H1 (cell line): ENCODE measurements around the gene SOX6. TPM values are rescaled to one million over a fixed set of nuclear protein-coding genes. Genes with fewer than 3 reads are reported as not detected.

Source experiments
- CTCF ChIA-PET: fragments of 300-600 bp; sonication (Branson Sonifier 250); formaldehyde crosslinking; loops from one replicate; lab custom pipeline; 2021; ENCODE audit not compliant: partially characterized antibody; lab: Charles Lee
- POLR2A ChIA-PET: fragments of 300-600 bp; sonication (Branson Sonifier 250); formaldehyde crosslinking; loops from one replicate; lab custom pipeline; 2021; ENCODE audit warnings: inconsistent platforms; ENCODE audit not compliant: partially characterized antibody; lab: Charles Lee
- DNase-seq, 2 experiments: peaks; one replicate each; pipeline versions ENCODE4 v3.0.0 to v3.0.0-alpha.2; 2010 to 2022; ENCODE audit warnings: low spot score in 2 of 2, low read depth in 1 of 2, mixed read lengths in 1 of 2
- FAIRE-seq: peaks from 2 replicates; lab custom pipeline; 2011; peaks lifted over from hg19 to GRCh38; lab: Jason Lieb, UNC
- H2AFZ ChIP-seq: 2 replicates; pipeline ENCODE4 v1.8.1; 2012; ENCODE audit warnings: low read length, inconsistent platforms
- H2AK5ac ChIP-seq: 2 replicates; pipeline ENCODE4 v1.6.1; 2013; ENCODE audit warnings: low read depth, low read length
- H2BK120ac ChIP-seq: replicated peaks from 2 replicates; pipeline ENCODE3; 2013; ENCODE audit warnings: low read depth, low read length, inconsistent platforms
- H2BK12ac ChIP-seq: 2 replicates; pipeline ENCODE4 v1.6.1; 2013; ENCODE audit warnings: low read depth, low read length
- H2BK15ac ChIP-seq: 2 replicates; pipeline ENCODE4 v1.6.1; 2013; ENCODE audit warnings: low read length
- H2BK20ac ChIP-seq: 2 replicates; pipeline ENCODE4 v1.6.1; 2013; ENCODE audit warnings: low read length
- H2BK5ac ChIP-seq: 2 replicates; pipeline ENCODE4 v1.6.1; 2013; ENCODE audit warnings: low read depth, low read length
- H3K14ac ChIP-seq: 2 replicates; pipeline ENCODE4 v1.6.1; 2013; ENCODE audit warnings: inconsistent platforms; ENCODE audit not compliant: insufficient read length
- H3K18ac ChIP-seq: 2 replicates; pipeline ENCODE4 v1.6.1; 2013; ENCODE audit warnings: low read length; ENCODE audit errors: extremely low read depth
- H3K23ac ChIP-seq: 2 replicates; pipeline ENCODE4 v1.6.1; 2013; ENCODE audit warnings: inconsistent platforms; ENCODE audit not compliant: insufficient read length
- H3K23me2 ChIP-seq: 2 replicates; pipeline ENCODE4 v1.6.1; 2013; ENCODE audit warnings: low read depth, low read length
- H3K27ac ChIP-seq: 2 replicates; pipeline ENCODE4 v1.6.1; 2011; ENCODE audit warnings: low read depth, low read length, inconsistent platforms
- H3K27me3 ChIP-seq, 4 experiments: replicated peaks in 1 of 4; 1 replicate in 1 of 4; 2 replicates in 3 of 4; pipeline versions ENCODE4 v1.6.1 to v1.8.1; 2011 to 2013; ENCODE audit warnings: low read length in 3 of 4, mild to moderate bottlenecking in 3 of 4, inconsistent platforms in 2 of 4, mixed read lengths in 2 of 4, moderate library complexity in 1 of 4; ENCODE audit not compliant: control insufficient read depth in 3 of 4, insufficient read depth in 3 of 4; ENCODE audit errors: extremely low read depth in 1 of 4
- H3K36me3 ChIP-seq, 4 experiments: 2 replicates each; pipeline versions ENCODE4 v1.6.1 to v1.8.1; 2011 to 2013; ENCODE audit warnings: mild to moderate bottlenecking in 4 of 4, low read length in 3 of 4, moderate library complexity in 2 of 4, control low read depth in 1 of 4, inconsistent platforms in 1 of 4; ENCODE audit not compliant: insufficient read depth in 4 of 4, control insufficient read depth in 2 of 4
- H3K4ac ChIP-seq: replicated peaks from 2 replicates; pipeline ENCODE3; 2013; ENCODE audit warnings: low read length, low read depth, mixed read lengths, inconsistent platforms; ENCODE audit not compliant: insufficient read length
- H3K4me1 ChIP-seq, 4 experiments: replicated peaks in 1 of 4; 1 replicate in 1 of 4; 2 replicates in 3 of 4; pipeline versions ENCODE4 v1.6.1 to v1.8.1; 2011 to 2013; ENCODE audit warnings: low read length in 3 of 4, inconsistent platforms in 2 of 4, mixed read lengths in 1 of 4; ENCODE audit not compliant: insufficient read depth in 4 of 4, control insufficient read depth in 3 of 4
- H3K4me2 ChIP-seq, 2 experiments: 2 replicates each; pipeline versions ENCODE4 v1.6.1 to v1.8.1; 2011 to 2013; ENCODE audit warnings: low read depth in 2 of 2, low read length in 2 of 2, control low read depth in 1 of 2, inconsistent platforms in 1 of 2, mild to moderate bottlenecking in 1 of 2; ENCODE audit not compliant: insufficient read depth in 1 of 2
- H3K4me3 ChIP-seq, 4 experiments: fragments of 200-600, 300-600 bp in 1 of 4; sonication (generic), shearing (Covaris generic), sonication (Bioruptor Twin) in 1 of 4; 2 replicates each; pipeline versions ENCODE4 v1.5.1 to v1.8.1; 2011 to 2016; ENCODE audit warnings: low read length in 4 of 4, low read depth in 3 of 4, control low read depth in 2 of 4, inconsistent platforms in 2 of 4, mild to moderate bottlenecking in 2 of 4, mixed read lengths in 1 of 4, moderate library complexity in 1 of 4; ENCODE audit not compliant: insufficient read depth in 2 of 4; ENCODE audit errors: extremely low read depth in 1 of 4
- H3K56ac ChIP-seq: replicated peaks from 2 replicates; pipeline ENCODE3; 2013; ENCODE audit warnings: low read depth, mild to moderate bottlenecking, mixed read lengths, low read length, inconsistent platforms; ENCODE audit not compliant: insufficient read length
- H3K79me1 ChIP-seq: 2 replicates; pipeline ENCODE4 v1.6.1; 2013; ENCODE audit warnings: low read depth, low read length, control low read depth
- H3K79me2 ChIP-seq, 2 experiments: 2 replicates each; pipeline versions ENCODE4 v1.6.1 to v1.8.1; 2012 to 2013; ENCODE audit warnings: low read length in 2 of 2, mild to moderate bottlenecking in 2 of 2, inconsistent platforms in 1 of 2; ENCODE audit not compliant: insufficient read depth in 2 of 2, control insufficient read depth in 1 of 2
- H3K9ac ChIP-seq, 4 experiments: replicated peaks in 1 of 4; 1 replicate in 1 of 4; 2 replicates in 3 of 4; pipeline versions ENCODE4 v1.6.1 to v1.8.1; 2011 to 2013; ENCODE audit warnings: low read depth in 3 of 4, low read length in 3 of 4, control low read depth in 2 of 4, mild to moderate bottlenecking in 2 of 4, moderate library complexity in 2 of 4, inconsistent platforms in 1 of 4; ENCODE audit errors: extremely low read depth in 1 of 4
- H3K9me3 ChIP-seq, 2 experiments: 2 replicates each; pipeline versions ENCODE4 v1.6.1 to v1.8.1; 2012 to 2013; ENCODE audit warnings: mild to moderate bottlenecking in 2 of 2, moderate library complexity in 2 of 2, control low read depth in 1 of 2, inconsistent platforms in 1 of 2, low read depth in 1 of 2, low read length in 1 of 2, mixed read lengths in 1 of 2; ENCODE audit not compliant: insufficient read depth in 2 of 2
- H4K20me1 ChIP-seq, 2 experiments: replicated peaks in 1 of 2; 2 replicates each; pipeline versions ENCODE3 to v1.8.1; 2011 to 2013; ENCODE audit warnings: inconsistent platforms in 2 of 2, low read length in 2 of 2, mild to moderate bottlenecking in 1 of 2; ENCODE audit not compliant: insufficient read depth in 2 of 2, control insufficient read depth in 1 of 2
- H4K5ac ChIP-seq: 2 replicates; pipeline ENCODE4 v1.6.1; 2013; ENCODE audit warnings: low read length, low read depth, mixed read lengths, inconsistent platforms; ENCODE audit not compliant: insufficient read length
- H4K8ac ChIP-seq: 2 replicates; pipeline ENCODE4 v1.8.0; 2013; ENCODE audit warnings: mild to moderate bottlenecking, moderate library complexity, low read length, inconsistent platforms; ENCODE audit not compliant: insufficient read depth; ENCODE audit errors: extremely low read depth
- H4K91ac ChIP-seq: replicated peaks from 2 replicates; pipeline ENCODE3; 2013; ENCODE audit warnings: low read length, mixed read lengths, inconsistent platforms; ENCODE audit not compliant: insufficient read length
- CBX5 ChIP-seq: fragments of 300-800, 300-1000 bp; sonication (generic); IDR thresholded peaks from 2 replicates; pipeline ENCODE4 v1.7.1; 2016; ENCODE audit warnings: antibody characterized with exemption, low read length, low read depth
- CBX8 ChIP-seq: fragments of 300-800, 300-1000 bp; sonication (generic); IDR thresholded peaks from 2 replicates; pipeline ENCODE4 v1.7.1; 2016; ENCODE audit warnings: low read depth, low read length, borderline replicate concordance
- CHD1 ChIP-seq: IDR thresholded peaks from 2 replicates; pipeline ENCODE4 v1.6.1; 2012; ENCODE audit warnings: low read depth, low read length, improper control_type of control experiment
- CTBP2 ChIP-seq: IDR thresholded peaks from 2 replicates; pipeline ENCODE4 v1.7.0; 2011; ENCODE audit warnings: borderline replicate concordance, mild to moderate bottlenecking, moderate library complexity, mixed read lengths, low read length; ENCODE audit not compliant: insufficient read depth, insufficient read length
- FOSL1 ChIP-seq: IDR thresholded peaks from 2 replicates; pipeline ENCODE4 v1.6.1; 2011; ENCODE audit warnings: mild to moderate bottlenecking, low read depth, low read length, moderate library complexity; ENCODE audit not compliant: insufficient read depth
- JUND ChIP-seq: IDR thresholded peaks from 2 replicates; pipeline ENCODE4 v1.6.1; 2011; ENCODE audit warnings: mild to moderate bottlenecking, improper control_type of control experiment, low read length
- KDM4A ChIP-seq: IDR thresholded peaks from one replicate; pipeline ENCODE4 v1.7.1; 2012; ENCODE audit warnings: low read depth, mild to moderate bottlenecking, moderate library complexity, low read length, inconsistent platforms; ENCODE audit not compliant: severe bottlenecking
- NANOG ChIP-seq: IDR thresholded peaks from 2 replicates; pipeline ENCODE4 v1.6.1; 2011; ENCODE audit warnings: low read length, low read depth, mild to moderate bottlenecking, inconsistent platforms; ENCODE audit not compliant: insufficient read depth, poor library complexity, severe bottlenecking
- NRF1 ChIP-seq: IDR thresholded peaks from 2 replicates; pipeline ENCODE4 v1.6.1; 2011; ENCODE audit warnings: mild to moderate bottlenecking, low read depth, low read length, improper control_type of control experiment
- POLR2A ChIP-seq, 2 experiments: IDR thresholded peaks; 1 replicate in 1 of 2; 2 replicates in 1 of 2; pipeline ENCODE4 v1.6.1; 2011; ENCODE audit warnings: low read depth in 2 of 2, low read length in 2 of 2, mild to moderate bottlenecking in 2 of 2; ENCODE audit errors: control extremely low read depth in 1 of 2
- RBBP5 ChIP-seq: IDR thresholded peaks from 2 replicates; pipeline ENCODE4 v1.7.1; 2012; ENCODE audit warnings: low read depth, mild to moderate bottlenecking, inconsistent platforms, low read length, moderate library complexity, borderline replicate concordance
- SP2 ChIP-seq: IDR thresholded peaks from 2 replicates; pipeline ENCODE4 v1.6.1; 2012; ENCODE audit warnings: mild to moderate bottlenecking, low read length, inconsistent platforms
- SRF ChIP-seq: IDR thresholded peaks from 2 replicates; pipeline ENCODE4 v1.6.1; 2011; ENCODE audit warnings: mild to moderate bottlenecking, low read depth, low read length, moderate library complexity
- ZNF274 ChIP-seq: IDR thresholded peaks from 2 replicates; pipeline ENCODE4 v1.7.0; 2012; ENCODE audit warnings: low read length, borderline replicate concordance; ENCODE audit errors: extremely low read depth
- polyA plus RNA-seq, 7 experiments: library from polyadenylated mRNA; depleted of rRNA in 3 of 7; stranded (reverse) in 5 of 7; unstranded in 2 of 7; fragments of >200 nt in 5 of 7; fragments of 200-250 nt in 2 of 7; gene quantifications; 1 replicate in 5 of 7; 2 replicates in 1 of 7; 4 replicates in 1 of 7; pipeline versions ENCODE4 v1.2.1 to v1.2.3, GENCODE V29; 2011 to 2013; ENCODE audit warnings: missing spikeins in 2 of 7, mixed read lengths in 2 of 7
- total RNA-seq: library from RNA; stranded (reverse); fragmentation: NEBNext Ultra II Directional; extraction: Animal tissue kit (Norgen Biotek cat#: 25700); gene quantifications from 2 replicates; pipeline ENCODE4 v1.2.1, GENCODE V29; 2021
- TF ChIP-seq, protein P1 (sequence below): IDR thresholded peaks from 2 replicates; pipeline ENCODE4 v1.6.1; 2012; ENCODE audit warnings: inconsistent platforms

SOX6 gene
- total and polyA plus RNA-seq, 2 of the 8 experiments (the other 6 are each of a cell fraction or from before 2014, with no cell fraction given): 0.09 TPM; not detected in 1

DNA sequence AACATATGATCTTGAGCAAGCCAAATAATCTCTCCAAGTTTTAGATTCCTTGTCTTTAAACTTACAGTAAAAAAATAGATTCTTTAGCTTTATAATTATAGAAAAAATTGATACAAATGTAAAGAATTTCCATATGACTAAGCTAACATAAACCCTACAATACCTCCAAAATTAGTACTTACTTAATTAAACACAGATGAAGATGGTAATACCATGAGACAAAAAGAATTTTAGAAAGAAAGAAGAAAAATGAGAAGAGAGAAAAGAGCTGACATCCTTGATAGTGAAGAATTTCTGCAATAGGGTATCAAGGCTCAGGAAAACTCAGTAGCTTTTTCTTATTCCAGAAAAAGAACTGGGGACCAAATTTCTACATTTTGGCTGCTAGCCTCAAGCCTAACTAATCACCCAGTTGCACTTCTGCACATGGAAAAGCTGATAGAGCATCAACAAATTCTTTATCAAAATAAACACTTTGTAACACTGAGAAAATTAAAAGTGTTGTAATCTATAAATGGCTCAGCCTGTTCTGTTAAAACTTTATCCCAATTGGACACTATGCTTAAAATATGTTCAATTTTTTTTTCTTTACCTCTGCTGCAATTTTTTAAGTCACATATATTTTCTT, 24.7 kb upstream of the SOX6 start:
- no peak overlapping the region for H2AFZ ChIP-seq
- H3K9me3 ChIP-seq: no peaks in the 10 kb centered on the region
- ChIA-PET POLR2A (no interaction called here), CTCF (no interaction called here)
- no peak overlapping the region for H2AK5ac ChIP-seq
- no peaks in the 10 kb centered on the region for H3K79me1 ChIP-seq
- no peak overlapping the region for H2BK5ac ChIP-seq
- H3K18ac ChIP-seq: no peak overlapping the region
- H3K27ac ChIP-seq: no peak overlapping the region
- no peaks in the 10 kb centered on the region for H4K20me1 ChIP-seq
- H2BK20ac ChIP-seq: no peak overlapping the region
- no peak overlapping the region for H4K91ac ChIP-seq
- H3K4me2 ChIP-seq: no peak overlapping the region
- H2BK12ac ChIP-seq: no peak overlapping the region
- no peak for FAIRE-seq
- H3K79me2 ChIP-seq: no peaks in the 10 kb centered on the region
- no peaks in the 10 kb centered on the region for H3K23me2 ChIP-seq
- H3K56ac ChIP-seq: no peak overlapping the region
- no peak overlapping the region for H3K4me3 ChIP-seq
- no peaks in the 10 kb centered on the region for H3K4me1 ChIP-seq
- H3K4ac ChIP-seq: no peak overlapping the region
- H3K14ac ChIP-seq: no peak overlapping the region
- H2BK120ac ChIP-seq: no peak overlapping the region
- H3K9ac ChIP-seq: no peak overlapping the region
- H4K8ac ChIP-seq: no peak overlapping the region
- H2BK15ac ChIP-seq: no peak overlapping the region
- no peak overlapping the region for H3K23ac ChIP-seq
- no peaks in the 10 kb centered on the region for H3K27me3 ChIP-seq
- no peak overlapping the region for H4K5ac ChIP-seq
- no peak for DNase-seq
- H3K36me3 ChIP-seq: no peaks in the 10 kb centered on the region
- TF ChIP-seq JUND (no peak), CBX8 (no peak), KDM4A (no peak), SRF (no peak), POLR2A (IDR thresholded peaks at IDR 0.05; ENCODE audit: control extremely low read depth in 1 of 2, low read depth in 2 of 2, low read length in 2 of 2) (no peak), FOSL1 (no peak), NANOG (no peak), CHD1 (no peak), CTBP2 (no peak), RBBP5 (no peak), CBX5 (no peak), SP2 (no peak), ZNF274 (no peak), NRF1 (no peak)
- TF ChIP-seq, protein P1, sequence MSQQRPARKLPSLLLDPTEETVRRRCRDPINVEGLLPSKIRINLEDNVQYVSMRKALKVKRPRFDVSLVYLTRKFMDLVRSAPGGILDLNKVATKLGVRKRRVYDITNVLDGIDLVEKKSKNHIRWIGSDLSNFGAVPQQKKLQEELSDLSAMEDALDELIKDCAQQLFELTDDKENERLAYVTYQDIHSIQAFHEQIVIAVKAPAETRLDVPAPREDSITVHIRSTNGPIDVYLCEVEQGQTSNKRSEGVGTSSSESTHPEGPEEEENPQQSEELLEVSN: no peak
